NCI-H2227 (cell line): Measurements from ENCODE around the gene TMEM266.
A peak's percentile ranks its signal among the peaks of the same experiment; 100 is the strongest.

Experiments
- DNase-seq: peaks from one replicate; lab custom pipeline; 2025; ENCODE audit not compliant: unreplicated experiment; lab: John Stamatoyannopoulos, UW

TMEM266 gene

DNA sequence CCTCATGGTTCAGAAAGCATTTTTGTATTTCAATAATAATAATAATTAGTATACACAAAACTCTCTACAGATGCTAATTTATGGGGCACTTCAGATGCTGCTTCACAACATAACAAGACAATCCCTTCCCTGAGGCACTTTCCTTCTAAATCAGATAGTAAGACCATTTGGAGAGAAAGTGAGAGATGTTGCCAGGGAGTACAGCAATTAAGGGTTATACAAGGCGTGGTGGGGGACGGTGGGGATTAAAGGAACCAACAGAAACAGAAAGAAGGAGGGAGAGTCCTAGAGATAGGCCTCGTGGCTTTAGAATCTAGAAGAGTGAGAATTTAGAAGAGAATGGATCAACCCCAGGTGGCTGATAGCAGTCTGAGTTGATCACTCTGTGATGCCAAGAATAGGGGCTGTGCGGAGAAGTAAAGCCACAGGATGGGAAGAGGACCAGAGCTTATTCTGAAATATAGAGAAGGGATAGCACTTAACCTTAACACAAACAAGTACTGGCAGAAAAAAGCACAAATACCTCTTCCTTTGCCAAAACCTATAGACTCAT, 174.6 kb downstream of the TMEM266 start:
- peak; percentile 27 for DNase-seq

DNA sequence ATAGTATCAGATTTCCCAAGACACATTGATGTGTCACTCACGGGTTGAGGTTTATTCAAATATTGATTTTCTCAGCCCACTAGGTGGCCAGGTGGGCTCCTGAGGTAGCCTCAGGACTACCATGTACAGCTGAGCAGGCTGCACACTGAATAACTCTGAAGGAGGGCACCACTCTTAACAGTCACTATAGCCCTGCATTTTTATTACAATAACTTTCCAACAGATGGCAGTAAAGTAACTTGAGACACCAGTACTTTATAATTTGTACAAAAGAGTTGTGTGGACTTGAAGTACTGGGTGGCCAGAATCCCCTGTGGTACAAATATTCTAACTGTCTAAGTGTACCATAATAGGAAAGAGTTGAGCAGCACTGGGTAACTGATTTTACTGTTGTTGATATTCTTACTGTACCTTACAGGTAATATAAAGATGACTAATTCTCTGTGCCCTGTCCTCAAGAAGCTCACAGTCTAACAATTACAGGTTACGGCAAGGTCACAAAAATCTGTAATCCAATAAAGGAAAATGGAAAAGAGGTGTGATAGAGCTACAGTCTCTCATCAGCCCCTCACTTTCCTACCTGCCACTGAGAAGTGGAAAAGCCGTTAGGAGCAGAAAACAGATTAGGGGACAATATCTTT, 175.5 kb downstream of the TMEM266 start:
- DNase-seq: peak; percentile 50

DNA sequence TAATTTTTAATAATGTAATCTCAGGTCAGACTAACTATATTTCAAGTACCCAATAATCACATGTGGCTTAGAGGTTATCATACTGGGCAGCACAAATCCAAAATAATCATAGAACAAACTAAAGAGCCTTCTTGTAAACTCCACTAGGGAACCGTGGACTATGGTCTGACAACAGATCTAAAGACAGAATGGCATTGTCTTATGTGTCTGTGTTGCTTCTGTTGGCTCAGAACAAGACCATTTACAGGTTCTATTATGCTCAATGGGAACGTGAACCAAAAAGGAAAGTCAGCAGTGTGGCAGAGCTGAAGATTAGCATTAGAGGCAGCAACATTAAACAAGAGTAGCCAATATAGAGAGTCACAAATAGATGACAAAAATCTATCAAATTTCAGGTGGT, 176.6 kb downstream of the TMEM266 start:
- no peak for DNase-seq

DNA sequence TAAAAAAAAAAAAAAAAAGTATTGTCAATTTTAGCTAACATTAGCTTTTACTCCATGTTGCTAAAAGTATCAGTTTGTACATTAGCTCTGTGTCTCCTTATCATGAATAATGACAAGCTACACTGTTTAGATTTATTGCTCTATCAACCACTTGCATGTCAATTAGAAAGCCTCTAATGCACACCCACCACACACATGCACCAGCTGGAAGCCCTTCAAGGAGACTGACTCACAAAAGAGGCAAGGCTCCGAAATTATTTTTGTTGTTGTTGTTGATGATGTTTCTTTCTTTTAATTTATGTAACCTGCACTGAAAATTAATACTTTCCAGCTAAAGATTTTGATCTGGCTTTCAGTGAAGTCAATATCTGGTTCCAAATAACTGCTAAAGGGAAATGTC, 180.0 kb downstream of the TMEM266 start:
- DNase-seq: peak; percentile 6

DNA sequence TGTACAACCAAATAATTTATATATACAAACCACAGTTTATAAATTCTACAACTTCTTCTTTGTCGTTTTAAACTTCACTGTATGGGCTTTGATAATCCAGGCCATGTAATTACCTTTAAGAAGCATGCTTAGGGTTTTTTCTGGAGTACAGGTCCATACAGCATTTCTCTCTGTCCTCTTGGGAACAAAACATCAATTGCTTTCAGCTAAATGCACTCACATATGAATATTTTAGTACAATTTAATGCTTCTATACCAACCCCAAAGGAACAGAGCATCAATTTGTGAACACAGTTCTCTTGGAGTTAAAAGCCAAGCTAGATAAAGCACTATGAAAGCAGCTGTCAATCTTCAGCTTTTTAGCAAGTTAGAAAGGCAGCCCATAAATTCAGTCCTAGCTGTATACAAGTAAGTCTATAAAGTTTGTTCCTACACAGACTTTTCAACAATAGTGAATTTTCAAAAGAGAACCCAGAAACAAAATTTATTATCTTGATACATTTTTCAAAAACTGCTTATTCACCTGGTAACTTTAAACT, 185.4 kb downstream of the TMEM266 start:
- DNase-seq: no peak

DNA sequence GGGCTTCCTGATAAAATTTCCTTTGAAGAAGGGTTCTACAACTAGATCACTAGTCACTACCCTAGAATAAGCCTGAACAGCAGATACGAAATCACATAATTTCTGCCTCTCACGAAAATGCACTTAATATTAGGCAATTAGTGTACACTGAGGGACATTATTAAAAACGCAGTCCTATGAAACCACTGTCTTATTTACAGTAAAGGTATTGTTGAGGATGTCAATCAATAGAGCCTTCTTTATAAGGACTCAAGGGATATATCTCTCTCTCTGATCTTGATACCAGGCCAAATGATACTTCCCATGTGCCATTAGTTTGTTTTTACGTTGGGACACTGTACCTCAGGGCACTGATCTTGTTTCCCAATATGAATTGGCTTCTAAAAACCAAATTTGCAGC, 191.9 kb downstream of the TMEM266 start:
- no peak for DNase-seq

DNA sequence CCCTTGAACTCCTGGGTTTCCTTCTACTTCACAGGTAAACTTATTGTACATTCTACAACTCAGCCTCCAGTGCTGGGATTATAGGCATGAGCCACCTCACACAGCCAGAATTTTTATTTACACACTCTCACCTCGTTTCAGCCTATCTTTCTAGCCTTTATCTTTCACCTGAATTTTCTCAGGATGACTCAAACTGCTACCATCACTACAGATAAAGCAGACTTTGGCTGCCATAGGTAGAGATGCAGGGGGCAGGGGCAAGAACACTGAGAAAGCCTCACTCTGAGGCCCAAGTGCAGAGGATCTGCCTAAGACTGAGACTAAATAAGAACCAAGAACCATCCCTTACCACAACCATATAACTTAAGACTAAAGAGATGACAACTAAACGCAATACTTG, 192.5 kb downstream of the TMEM266 start:
- DNase-seq: no peak

DNA sequence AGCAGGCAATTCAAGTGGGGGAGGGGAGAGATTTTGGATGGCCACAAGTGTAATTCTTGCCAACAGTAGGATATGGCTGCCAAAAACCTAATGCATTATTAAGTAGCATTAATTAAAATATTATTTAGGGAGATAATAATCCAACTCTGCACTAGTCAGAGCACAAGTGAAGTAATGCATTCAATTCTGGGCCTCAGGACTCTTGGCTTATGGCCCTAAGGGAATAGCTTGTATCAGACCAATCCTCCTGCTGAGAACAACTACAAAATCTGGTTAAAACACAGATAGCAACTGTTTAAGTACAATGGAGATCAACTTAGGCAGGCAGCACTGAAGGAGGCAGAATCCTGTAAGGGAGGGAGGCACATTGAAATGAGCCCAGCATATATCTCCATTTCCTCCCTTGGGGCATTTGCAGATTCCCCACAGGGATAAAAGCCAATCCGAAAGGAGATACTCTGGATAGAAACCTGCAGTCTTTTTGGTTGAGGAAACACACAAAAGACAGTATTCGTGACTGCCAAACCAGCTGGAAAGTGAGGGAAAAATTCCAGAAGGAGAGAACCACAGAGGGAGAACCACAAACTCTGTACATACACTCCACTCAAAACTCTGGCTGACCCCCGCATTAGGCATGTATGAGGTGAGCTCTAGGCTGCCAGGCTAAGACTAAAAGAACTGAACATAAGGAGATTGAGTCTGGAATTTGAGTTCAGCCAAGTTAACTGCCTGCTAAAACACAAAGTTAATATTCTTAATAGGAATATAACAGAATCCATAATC, 194.1 kb downstream of the TMEM266 start:
- DNase-seq: no peak
